Spleen (tissue), 11 donors: ENCODE results near the gene TRABD2B. TPM values are rescaled to one million over a fixed set of nuclear protein-coding genes. Genes with fewer than 3 reads are reported as not detected.

ENCODE experiments used
- DNase-seq: peaks from one replicate; pipeline ENCODE4 v3.0.0-alpha.2; 2020
- H3K27ac ChIP-seq, 8 donors: fragments of 200-600 bp; sonication (generic) in 7 of 8; 1 replicate in 4 of 8; 2 replicates in 4 of 8; pipeline versions ENCODE4 v1.5.0 to v1.8.0; 2016 to 2021; ENCODE audit warnings: inconsistent platforms in 4 of 8, mild to moderate bottlenecking in 4 of 8, moderate library complexity in 1 of 8
- H3K27me3 ChIP-seq, 7 donors: fragments of 200-600 bp; sonication (generic) in 6 of 7; replicated peaks in 1 of 7; 1 replicate in 4 of 7; 2 replicates in 3 of 7; pipeline versions ENCODE4 v1.5.0 to v1.8.0; 2016 to 2021; ENCODE audit warnings: inconsistent platforms in 3 of 7, mild to moderate bottlenecking in 1 of 7
- H3K36me3 ChIP-seq, 6 donors: fragments of 200-600 bp; sonication (generic) in 5 of 6; 1 replicate in 4 of 6; 2 replicates in 2 of 6; pipeline versions ENCODE4 v1.5.0 to v1.8.0; 2016 to 2021; ENCODE audit warnings: inconsistent platforms in 2 of 6
- H3K4me1 ChIP-seq, 6 donors: fragments of 200-600 bp; sonication (generic) in 5 of 6; 1 replicate in 3 of 6; 2 replicates in 3 of 6; pipeline versions ENCODE4 v1.5.0 to v1.8.0; 2016 to 2021; ENCODE audit warnings: inconsistent platforms in 3 of 6
- H3K4me3 ChIP-seq, 8 donors: fragments of 200-600 bp; sonication (generic) in 7 of 8; 1 replicate in 4 of 8; 2 replicates in 4 of 8; pipeline versions ENCODE4 v1.5.0 to v1.8.0; 2016 to 2021; ENCODE audit warnings: inconsistent platforms in 4 of 8, mild to moderate bottlenecking in 4 of 8, moderate library complexity in 2 of 8
- H3K9me3 ChIP-seq, 8 donors: fragments of 200-600 bp; sonication (generic) in 7 of 8; 1 replicate in 4 of 8; 2 replicates in 4 of 8; pipeline versions ENCODE4 v1.5.0 to v1.8.0; 2016 to 2021; ENCODE audit warnings: inconsistent platforms in 4 of 8
- CTCF ChIP-seq, 11 experiments: fragments of 200-600 bp in 7 of 11; fragments of 450-650 bp in 4 of 11; sonication (generic) in 4 of 11; IDR thresholded peaks in 8 of 11; conservative IDR thresholded peaks in 3 of 11; 1 replicate in 7 of 11; 2 replicates in 4 of 11; pipeline versions ENCODE4 v1.4.0 to v1.8.0; 2016 to 2021; ENCODE audit warnings: antibody characterized with exemption in 11 of 11, inconsistent platforms in 4 of 11, mild to moderate bottlenecking in 1 of 11
- POLR2A ChIP-seq, 3 donors: fragments of 450-650 bp; IDR thresholded peaks; one replicate each; pipeline ENCODE4 v1.5.1; 2017; ENCODE audit warnings: antibody characterized with exemption in 3 of 3, mild to moderate bottlenecking in 1 of 3
- POLR2AphosphoS5 ChIP-seq, 3 donors: sonication (generic); formaldehyde crosslinking; IDR thresholded peaks; one replicate each; pipeline ENCODE4 v1.5.1; 2017; ENCODE audit warnings: antibody characterized with exemption in 3 of 3
- WGBS, 5 donors: extraction: QIAGEN DNeasy Blood & Tissue Kit in 3 of 5; methylation state at CpG; one replicate each; pipeline versions ENCODE4 v1.1.5 to v1.1.7; 2013 to 2018; 5-methylcytosine and 5-hydroxymethylcytosine counted together
- intact Hi-C: fragments of 100-400 bp; cut with DNase I; formaldehyde crosslinking; loops from one replicate; pipeline ENCODE4 v1.15.0; 2023; ENCODE audit warnings: low total_unique reads
- polyA plus RNA-seq, 3 donors: library from polyadenylated mRNA; stranded (reverse); fragments of 200-250 nt; gene quantifications; one replicate each; pipeline ENCODE4 v1.2.1, GENCODE V29; 2013
- total RNA-seq, 7 donors: library from RNA; depleted of rRNA in 3 of 7; stranded (reverse); fragments of >200 nt in 3 of 7; fragmentation: NEBNext Ultra II Directional in 4 of 7; extraction: Animal tissue kit (Norgen Biotek cat#: 25700) in 4 of 7; gene quantifications; one replicate each; pipeline versions ENCODE4 v1.1.0 to v1.2.1, GENCODE V29; 2016 to 2021
- donor health status: healthy with polysubstance abuse.
- donor health status: DM: no; HTN: no; CAD: no; lungs with moderate emphysema.
- donor health status: DM: no; HTN: no; CAD: no.
- donor health status: Bipolar disorder and iron deficiency.
- donor health status: healthy.
- donor health status: DM: no; HTN: no; CAD: no.
- donor health status: DM: yes; HTN: yes; CAD: no.

The TRABD2B gene
- total and polyA plus RNA-seq, 10 donors: 0.11 to 3.5 (median 0.64) TPM

DNA sequence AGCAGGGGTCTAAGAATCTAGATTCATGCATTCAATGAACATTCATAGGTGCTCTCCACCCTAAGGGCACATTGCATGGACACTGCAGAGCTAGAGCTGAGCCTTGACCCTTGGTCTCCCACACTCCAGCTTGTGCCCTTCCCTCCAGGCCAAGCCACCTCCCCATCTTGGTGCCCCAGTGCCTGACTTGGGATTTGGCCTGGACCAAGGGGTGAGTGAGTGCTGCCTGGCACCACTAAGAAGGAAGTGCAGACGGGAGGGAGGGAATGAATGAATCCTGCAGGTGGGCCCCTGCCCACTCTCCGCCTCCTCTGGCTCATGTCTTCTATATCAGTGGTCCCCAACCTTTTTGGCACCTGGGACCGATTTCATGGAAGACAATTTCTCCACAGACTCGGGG is 146.7 kb downstream of the TRABD2B start:
- H3K27me3 ChIP-seq: peaks cover 0 to 5% (median 0%) of the 10 kb centered on the region in 7 donors
- no peak overlapping the region for H3K27ac ChIP-seq
- 84 to 92% (median 88%) methylated on average over 4 of the region's 4 CpGs for WGBS, 5 donors
- no peaks in the 10 kb centered on the region for H3K4me1 ChIP-seq
- DNase-seq: no peak
- no peaks in the 10 kb centered on the region for H3K36me3 ChIP-seq
- H3K9me3 ChIP-seq: no peaks in the 10 kb centered on the region
- no peak overlapping the region for H3K4me3 ChIP-seq
- intact Hi-C loops: no loop called here
- TF ChIP-seq POLR2AphosphoS5 (IDR thresholded peaks at IDR 0.05): no peak
- TF ChIP-seq CTCF (IDR thresholded peaks at IDR 0.05 in 8 of 11, conservative IDR thresholded peaks at IDR 0.05 in 3 of 11): no peak
- TF ChIP-seq POLR2A (IDR thresholded peaks at IDR 0.05): no peak

DNA sequence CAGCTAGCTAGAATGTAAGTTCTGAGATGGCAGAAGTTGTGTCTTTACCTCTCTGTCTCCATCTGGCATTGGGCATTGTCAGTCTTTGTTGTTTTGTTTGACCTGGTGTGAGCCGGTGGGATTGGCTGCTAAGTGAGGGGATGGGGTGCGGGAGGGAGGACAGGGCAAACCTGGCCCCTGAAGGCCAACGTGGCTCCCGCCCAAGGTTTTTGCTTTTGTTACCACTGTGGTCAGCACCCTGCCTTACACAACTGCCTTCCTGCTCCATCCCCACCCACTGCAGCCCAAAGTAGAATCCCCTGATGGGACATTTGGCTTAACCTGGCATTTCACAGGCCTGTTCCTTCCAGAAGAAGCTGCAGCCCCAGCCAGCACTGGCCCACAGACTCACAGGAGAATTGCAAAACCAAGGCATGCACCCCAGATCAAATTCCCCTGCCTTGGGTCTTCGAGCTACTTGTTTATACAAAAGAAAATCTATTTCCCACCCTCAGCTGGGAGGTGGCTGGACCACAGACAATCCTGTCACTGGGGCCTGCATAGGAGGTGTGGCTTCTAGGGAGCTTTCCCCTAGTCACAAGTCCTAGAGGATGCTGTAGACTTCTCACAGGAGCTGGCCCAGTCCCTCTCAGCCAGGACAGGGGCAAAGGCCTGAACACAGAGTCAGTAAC is 147.5 kb downstream of the TRABD2B start:
- TF ChIP-seq CTCF (IDR thresholded peaks at IDR 0.05 in 8 of 11, conservative IDR thresholded peaks at IDR 0.05 in 3 of 11) (no peak), POLR2A (IDR thresholded peaks at IDR 0.05) (no peak), POLR2AphosphoS5 (IDR thresholded peaks at IDR 0.05) (no peak)
- no peak for DNase-seq
- no peaks in the 10 kb centered on the region for H3K4me1 ChIP-seq

GRCh38 chr1:47849005-47849521 is 148.1 kb downstream of the TRABD2B start:
- 65 to 80% (median 76%) methylated on average over 4 of the region's 4 CpGs for WGBS, 5 donors
- no peak for DNase-seq
- Histone ChIP-seq H3K4me1 (no peaks in the 10 kb centered on the region), H3K9me3 (no peaks in the 10 kb centered on the region), H3K27me3 (peaks cover 0 to 5% (median 0%) of the 10 kb centered on the region in 7 donors), H3K36me3 (no peaks in the 10 kb centered on the region), H3K4me3 (no peak overlapping the region), H3K27ac (no peak overlapping the region)
- intact Hi-C loops: no loop called here
- TF ChIP-seq POLR2AphosphoS5 (IDR thresholded peaks at IDR 0.05) (no peak), CTCF (IDR thresholded peaks at IDR 0.05 in 8 of 11, conservative IDR thresholded peaks at IDR 0.05 in 3 of 11) (no peak), POLR2A (IDR thresholded peaks at IDR 0.05) (no peak)

More for the DNA sequence above, 147.5 kb downstream of the TRABD2B start:
- H3K27ac ChIP-seq: no peak overlapping the region
- H3K27me3 ChIP-seq: peaks cover 0 to 5% (median 0%) of the 10 kb centered on the region in 7 donors
- no peaks in the 10 kb centered on the region for H3K36me3 ChIP-seq
- H3K4me3 ChIP-seq: no peak overlapping the region
- H3K9me3 ChIP-seq: no peaks in the 10 kb centered on the region
- intact Hi-C loops: no loop called here
- 70 to 84% (median 72%) methylated on average over 5 of the region's 5 CpGs for WGBS, 5 donors

GRCh38 chr1:47847763-47848162 is 149.4 kb downstream of the TRABD2B start:
- intact Hi-C loops: no loop called here
- WGBS, 5 donors: 87 to 97% (median 91%) methylated on average over 9 of the region's 9 CpGs
- TF ChIP-seq POLR2AphosphoS5 (IDR thresholded peaks at IDR 0.05): no peak
- TF ChIP-seq POLR2A (IDR thresholded peaks at IDR 0.05): no peak
- no peak for TF ChIP-seq CTCF (IDR thresholded peaks at IDR 0.05 in 8 of 11, conservative IDR thresholded peaks at IDR 0.05 in 3 of 11)
- Histone ChIP-seq H3K4me3 (no peak overlapping the region), H3K27ac (no peak overlapping the region), H3K4me1 (no peaks in the 10 kb centered on the region), H3K9me3 (no peaks in the 10 kb centered on the region), H3K36me3 (no peaks in the 10 kb centered on the region), H3K27me3 (peaks cover 0 to 5% (median 0%) of the 10 kb centered on the region in 7 donors)
- no peak for DNase-seq
